Measurements from ENCODE around the gene NTNG1.

- TF ChIP-seq, protein P1, sequence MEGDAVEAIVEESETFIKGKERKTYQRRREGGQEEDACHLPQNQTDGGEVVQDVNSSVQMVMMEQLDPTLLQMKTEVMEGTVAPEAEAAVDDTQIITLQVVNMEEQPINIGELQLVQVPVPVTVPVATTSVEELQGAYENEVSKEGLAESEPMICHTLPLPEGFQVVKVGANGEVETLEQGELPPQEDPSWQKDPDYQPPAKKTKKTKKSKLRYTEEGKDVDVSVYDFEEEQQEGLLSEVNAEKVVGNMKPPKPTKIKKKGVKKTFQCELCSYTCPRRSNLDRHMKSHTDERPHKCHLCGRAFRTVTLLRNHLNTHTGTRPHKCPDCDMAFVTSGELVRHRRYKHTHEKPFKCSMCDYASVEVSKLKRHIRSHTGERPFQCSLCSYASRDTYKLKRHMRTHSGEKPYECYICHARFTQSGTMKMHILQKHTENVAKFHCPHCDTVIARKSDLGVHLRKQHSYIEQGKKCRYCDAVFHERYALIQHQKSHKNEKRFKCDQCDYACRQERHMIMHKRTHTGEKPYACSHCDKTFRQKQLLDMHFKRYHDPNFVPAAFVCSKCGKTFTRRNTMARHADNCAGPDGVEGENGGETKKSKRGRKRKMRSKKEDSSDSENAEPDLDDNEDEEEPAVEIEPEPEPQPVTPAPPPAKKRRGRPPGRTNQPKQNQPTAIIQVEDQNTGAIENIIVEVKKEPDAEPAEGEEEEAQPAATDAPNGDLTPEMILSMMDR (IDR thresholded peaks at IDR 0.05): no peak
- no peak for TF ChIP-seq POLR2A (IDR thresholded peaks at IDR 0.05)
These were observed 326.4 kb downstream of the NTNG1 start for GRCh38 chr1:107467286-107467685.
